DND-41 (cell line): ENCODE data around the gene KCNIP4.

Experiments used
- EZH2 ChIP-seq: IDR thresholded peaks from 3 replicates; pipeline ENCODE4 v1.6.1; 2012; ENCODE audit warnings: borderline replicate concordance, low read depth, mild to moderate bottlenecking, moderate library complexity, low read length, inconsistent platforms; ENCODE audit not compliant: severe bottlenecking
- TF ChIP-seq, protein P1 (sequence below): IDR thresholded peaks from 2 replicates; pipeline ENCODE4 v1.5.1; 2012; ENCODE audit warnings: borderline replicate concordance, low read length, moderate library complexity, mild to moderate bottlenecking; ENCODE audit not compliant: poor library complexity, severe bottlenecking; ENCODE audit errors: extremely low read depth

DNA sequence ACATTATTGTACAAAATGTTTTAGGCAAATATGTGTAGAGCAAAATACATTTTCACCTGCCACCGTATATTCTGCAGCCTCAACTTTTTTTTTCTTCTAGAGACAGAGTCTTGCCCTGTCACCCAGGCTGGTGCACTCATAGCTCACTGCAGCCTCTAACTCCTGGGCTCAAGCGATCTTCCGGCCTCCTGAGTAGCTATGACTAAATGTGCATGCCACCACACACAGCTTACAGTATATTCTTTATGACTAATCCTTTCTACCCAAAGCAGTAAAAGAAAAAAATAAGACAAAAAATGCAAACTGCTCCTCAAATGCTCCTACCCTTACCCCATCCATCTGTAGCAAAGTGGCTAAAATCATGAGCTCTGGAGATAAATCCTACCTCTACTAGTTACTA is 426.3 kb downstream of the KCNIP4 start:
- TF ChIP-seq, protein P1, sequence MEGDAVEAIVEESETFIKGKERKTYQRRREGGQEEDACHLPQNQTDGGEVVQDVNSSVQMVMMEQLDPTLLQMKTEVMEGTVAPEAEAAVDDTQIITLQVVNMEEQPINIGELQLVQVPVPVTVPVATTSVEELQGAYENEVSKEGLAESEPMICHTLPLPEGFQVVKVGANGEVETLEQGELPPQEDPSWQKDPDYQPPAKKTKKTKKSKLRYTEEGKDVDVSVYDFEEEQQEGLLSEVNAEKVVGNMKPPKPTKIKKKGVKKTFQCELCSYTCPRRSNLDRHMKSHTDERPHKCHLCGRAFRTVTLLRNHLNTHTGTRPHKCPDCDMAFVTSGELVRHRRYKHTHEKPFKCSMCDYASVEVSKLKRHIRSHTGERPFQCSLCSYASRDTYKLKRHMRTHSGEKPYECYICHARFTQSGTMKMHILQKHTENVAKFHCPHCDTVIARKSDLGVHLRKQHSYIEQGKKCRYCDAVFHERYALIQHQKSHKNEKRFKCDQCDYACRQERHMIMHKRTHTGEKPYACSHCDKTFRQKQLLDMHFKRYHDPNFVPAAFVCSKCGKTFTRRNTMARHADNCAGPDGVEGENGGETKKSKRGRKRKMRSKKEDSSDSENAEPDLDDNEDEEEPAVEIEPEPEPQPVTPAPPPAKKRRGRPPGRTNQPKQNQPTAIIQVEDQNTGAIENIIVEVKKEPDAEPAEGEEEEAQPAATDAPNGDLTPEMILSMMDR: no peak
- TF ChIP-seq EZH2: no peak
